Naive B cell (primary cell): Measurements from ENCODE around the gene SLC2A10. TPM values are rescaled to one million over a fixed set of nuclear protein-coding genes. Genes with fewer than 3 reads are reported as not detected.
A peak's percentile ranks its signal among the peaks of the same experiment; 100 is the strongest.

Experiments
- ATAC-seq, 2 donors: fragments of 150-1000 bp; cut with Tn5 transposase; 2 replicates each; pipeline ENCODE4 v1.10.0; 2021; ENCODE audit warnings: low read depth in 2 of 2, mild to moderate bottlenecking in 2 of 2, moderate library complexity in 2 of 2
- DNase-seq: peaks from one replicate; pipeline ENCODE4 v3.0.0; 2022
- H3K27ac Mint-ChIP-seq, 6 donors: one replicate each; pipeline ENCODE4 v1.8.0; 2020 to 2022; ENCODE audit warnings: mild to moderate bottlenecking in 6 of 6, mixed read lengths in 6 of 6, moderate library complexity in 5 of 6, inconsistent platforms in 2 of 6
- H3K27me3 Mint-ChIP-seq, 3 donors: one replicate each; pipeline ENCODE4 v1.8.0; 2021 to 2022; ENCODE audit warnings: mixed read lengths in 3 of 3, mild to moderate bottlenecking in 1 of 3
- H3K36me3 Mint-ChIP-seq, 2 donors: one replicate each; pipeline ENCODE4 v1.8.0; 2020 to 2022; ENCODE audit warnings: mixed read lengths in 2 of 2, inconsistent platforms in 1 of 2, mild to moderate bottlenecking in 1 of 2
- H3K4me1 Mint-ChIP-seq, 3 donors: one replicate each; pipeline ENCODE4 v1.8.0; 2020 to 2022; ENCODE audit warnings: mixed read lengths in 3 of 3, inconsistent platforms in 1 of 3, mild to moderate bottlenecking in 1 of 3, moderate library complexity in 1 of 3
- H3K4me3 Mint-ChIP-seq, 8 donors: one replicate each; pipeline ENCODE4 v1.8.0; 2020 to 2022; ENCODE audit warnings: mild to moderate bottlenecking in 8 of 8, mixed read lengths in 8 of 8, moderate library complexity in 8 of 8, inconsistent platforms in 2 of 8
- H3K9me3 Mint-ChIP-seq, 7 donors: one replicate each; pipeline ENCODE4 v1.8.0; 2020 to 2022; ENCODE audit warnings: mixed read lengths in 7 of 7, mild to moderate bottlenecking in 5 of 7, inconsistent platforms in 2 of 7, moderate library complexity in 1 of 7
- polyA plus RNA-seq, 6 donors: library from polyadenylated mRNA; unstranded; fragments of 300-500 nt; fragmentation: Illumina TruSeq; gene quantifications; one replicate each; pipeline ENCODE4 v1.2.3, GENCODE V29; 2021; ENCODE audit warnings: low read depth in 6 of 6

Gene SLC2A10
- polyA plus RNA-seq, 6 donors from 2014 or later: not detected

DNA sequence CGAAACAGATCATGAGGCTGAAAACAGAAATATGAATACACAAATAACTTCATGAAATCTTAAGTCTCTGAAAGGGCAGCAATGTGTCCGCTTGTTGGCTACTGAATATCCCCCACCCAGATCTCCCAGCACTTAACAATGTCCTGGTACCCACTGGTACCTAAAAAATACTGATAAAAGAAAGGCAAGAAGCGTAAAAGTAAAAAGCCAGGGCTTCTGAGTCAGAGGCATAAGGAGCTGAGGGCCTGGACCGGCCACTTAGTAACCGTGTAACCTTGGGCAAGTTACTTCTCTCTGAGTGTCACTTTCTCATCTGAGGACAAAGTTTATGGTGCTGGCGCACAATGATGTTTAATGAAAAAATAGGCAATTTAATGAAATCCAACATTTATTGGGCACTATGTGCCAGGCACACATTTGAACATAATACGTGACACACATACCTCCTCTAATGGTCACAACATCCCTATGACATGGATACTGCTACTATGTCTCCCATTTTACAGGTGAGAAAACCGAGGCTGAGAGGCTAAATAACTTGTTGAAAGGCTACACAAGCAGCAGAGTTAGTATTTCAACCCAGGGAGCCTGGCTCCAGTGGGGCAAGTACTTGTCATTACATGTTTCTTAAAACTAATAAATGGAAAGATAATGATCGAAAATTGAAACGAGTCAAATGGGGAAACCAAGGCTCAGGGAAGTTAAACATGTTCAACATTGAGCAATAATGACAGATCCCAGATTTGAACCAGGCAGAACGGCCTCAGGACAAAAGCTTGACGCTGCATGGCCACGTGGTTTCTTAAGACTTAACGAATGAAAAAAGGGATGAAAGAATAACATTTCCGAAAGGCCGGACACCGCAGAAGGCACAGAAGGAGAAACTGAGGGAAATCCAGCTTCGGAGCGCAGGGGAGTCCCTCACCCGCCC is 21.0 kb upstream of the SLC2A10 start:
- H3K4me3 Mint-ChIP-seq: peak overlapping the region; percentile 91 to 100 (median 97)
- no peaks in the 10 kb centered on the region for H3K27me3 Mint-ChIP-seq
- peak overlapping the region; percentile 51 to 96 (median 94) for H3K27ac Mint-ChIP-seq
- H3K4me1 Mint-ChIP-seq: peaks cover 36 to 46% (median 39%) of the 10 kb centered on the region in 3 donors
- ATAC-seq (no peak), DNase-seq (no peak)
- no peaks in the 10 kb centered on the region for H3K9me3 Mint-ChIP-seq
- H3K36me3 Mint-ChIP-seq: peaks cover 5 to 9% of the 10 kb centered on the region in 2 donors

GRCh38 chr20:46689082-46689753 is 20.2 kb upstream of the SLC2A10 start, which contains the start of gene TP53RK:
Gene TP53RK (minus strand): TSS chr20:46689444. CDS start chr20:46689414, 30 bp downstream.
- Mint-ChIP-seq H3K4me3 (peak within 1 kb of the TSS; percentile 91 to 100 (median 97)), H3K27me3 (no peaks in the 10 kb centered on the region), H3K4me1 (peaks cover 28 to 41% (median 30%) of the 10 kb centered on the region in 3 donors), H3K27ac (peak within 1 kb of the TSS; percentile 91 to 100 (median 96)), H3K9me3 (peaks cover 0 to 1% (median 0%) of the 10 kb centered on the region in 7 donors), H3K36me3 (peaks cover 2 to 5% of the 10 kb centered on the region in 2 donors)
- peak; percentile 91 for ATAC-seq
- peak; percentile 95 for DNase-seq

- Mint-ChIP-seq H3K36me3 (peaks cover 0 to 5% of the 10 kb centered on the region in 2 donors), H3K27ac (peak overlapping the region; percentile 91 to 100 (median 96)), H3K4me1 (peaks cover 28 to 46% (median 34%) of the 10 kb centered on the region in 3 donors), H3K9me3 (peaks cover 0 to 3% (median 0%) of the 10 kb centered on the region in 7 donors), H3K27me3 (no peaks in the 10 kb centered on the region), H3K4me3 (peak overlapping the region; percentile 91 to 100 (median 97))
- DNase-seq (no peak), ATAC-seq (no peak)
These were observed 19.7 kb upstream of the SLC2A10 start for GRCh38 chr20:46689754-46690085.

DNA sequence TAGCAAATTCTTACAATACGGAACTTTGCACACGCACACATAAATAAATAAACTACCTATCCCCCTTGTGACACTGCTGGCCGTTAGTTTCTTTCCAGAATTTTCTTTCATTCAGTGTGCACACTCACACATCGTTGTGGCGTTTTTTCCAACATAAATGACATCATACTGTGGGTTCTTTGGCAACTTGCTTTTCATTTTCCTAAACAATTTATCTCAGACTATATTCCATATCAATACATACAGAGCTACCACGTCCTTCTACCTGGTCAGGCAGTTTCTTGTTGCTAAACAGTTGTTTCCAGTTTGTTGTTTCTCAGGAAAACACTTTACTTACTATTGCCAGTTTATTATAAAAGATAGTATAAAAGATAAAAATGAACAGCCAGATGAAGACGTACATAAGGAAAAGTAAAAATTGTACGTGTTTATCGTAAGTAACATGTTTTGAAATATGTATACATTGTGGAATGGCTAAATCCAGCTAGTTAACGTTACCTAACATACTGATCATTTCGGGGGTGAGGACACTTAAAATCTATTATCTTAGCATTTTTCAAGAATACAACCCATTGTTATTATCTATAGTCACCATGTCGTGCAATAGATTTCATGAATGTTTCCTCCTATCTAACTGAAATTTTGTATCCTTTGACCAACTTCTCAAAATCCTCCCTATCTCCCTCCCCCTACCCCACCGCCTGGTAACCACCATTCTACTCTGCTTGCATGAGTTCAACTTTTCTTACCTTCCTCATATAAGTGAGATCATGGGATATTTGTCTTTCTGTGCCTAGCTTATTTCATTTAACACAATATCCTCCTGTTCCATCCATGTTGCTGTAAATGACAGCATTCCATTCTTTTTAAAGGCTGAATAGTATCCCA is 19.0 kb upstream of the SLC2A10 start:
- Mint-ChIP-seq H3K4me1 (peaks cover 24 to 42% (median 28%) of the 10 kb centered on the region in 3 donors), H3K4me3 (peak overlapping the region in 7 of 8 donors; percentile 75 to 100 (median 96)), H3K36me3 (no peaks in the 10 kb centered on the region), H3K27ac (peak overlapping the region in 5 of 6 donors; percentile 92 to 100 (median 97)), H3K27me3 (no peaks in the 10 kb centered on the region), H3K9me3 (peaks cover 0 to 3% (median 0%) of the 10 kb centered on the region in 7 donors)
- ATAC-seq: no peak
- no peak for DNase-seq

- H3K4me3 Mint-ChIP-seq: peak overlapping the region in 2 of 8 donors; percentile 43 to 98
- H3K4me1 Mint-ChIP-seq: peaks cover 24 to 37% (median 28%) of the 10 kb centered on the region in 3 donors
- no peak overlapping the region for H3K27ac Mint-ChIP-seq
- DNase-seq (no peak), ATAC-seq (no peak)
- H3K9me3 Mint-ChIP-seq: peaks cover 0 to 3% (median 0%) of the 10 kb centered on the region in 7 donors
- H3K27me3 Mint-ChIP-seq: peaks cover 0 to 5% (median 2%) of the 10 kb centered on the region in 3 donors
- no peaks in the 10 kb centered on the region for H3K36me3 Mint-ChIP-seq
These were observed 18.3 kb upstream of the SLC2A10 start for GRCh38 chr20:46691196-46691595.

- ATAC-seq (no peak), DNase-seq (no peak)
- Mint-ChIP-seq H3K4me1 (peaks cover 5 to 11% (median 9%) of the 10 kb centered on the region in 3 donors), H3K9me3 (peaks cover 0 to 4% (median 0%) of the 10 kb centered on the region in 7 donors), H3K36me3 (no peaks in the 10 kb centered on the region), H3K27me3 (peaks cover 11 to 19% (median 15%) of the 10 kb centered on the region in 3 donors), H3K27ac (no peak overlapping the region), H3K4me3 (peak overlapping the region in 1 of 8 donors; percentile 16)
These were observed 15.0 kb upstream of the SLC2A10 start for GRCh38 chr20:46694484-46694883.

DNA sequence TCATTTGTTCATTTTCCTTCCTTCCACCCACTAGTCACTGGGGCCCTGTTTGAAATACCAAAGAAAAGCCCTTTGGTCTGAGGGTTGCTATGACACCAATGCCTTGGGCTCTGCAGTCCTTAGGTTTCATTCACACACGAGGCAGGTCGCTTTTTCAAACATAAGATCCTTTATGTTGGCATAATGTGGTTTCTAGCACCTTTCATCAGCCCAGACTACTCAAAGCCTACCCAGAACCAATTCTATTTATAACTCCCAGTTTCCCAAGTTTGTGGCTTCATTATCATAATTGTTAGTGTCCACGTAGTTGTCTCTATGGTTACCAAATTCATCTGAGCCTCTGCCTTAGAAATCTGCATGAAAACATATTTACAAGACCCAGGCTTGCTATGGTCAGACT is 13.6 kb upstream of the SLC2A10 start:
- H3K4me1 Mint-ChIP-seq: peaks cover 0 to 7% (median 5%) of the 10 kb centered on the region in 3 donors
- H3K9me3 Mint-ChIP-seq: peaks cover 0 to 6% (median 2%) of the 10 kb centered on the region in 7 donors
- DNase-seq: no peak
- H3K4me3 Mint-ChIP-seq: no peak overlapping the region
- H3K27me3 Mint-ChIP-seq: peaks cover 15 to 33% (median 27%) of the 10 kb centered on the region in 3 donors
- peaks cover 0 to 4% of the 10 kb centered on the region in 2 donors for H3K36me3 Mint-ChIP-seq
- no peak for ATAC-seq
- no peak overlapping the region for H3K27ac Mint-ChIP-seq

DNA sequence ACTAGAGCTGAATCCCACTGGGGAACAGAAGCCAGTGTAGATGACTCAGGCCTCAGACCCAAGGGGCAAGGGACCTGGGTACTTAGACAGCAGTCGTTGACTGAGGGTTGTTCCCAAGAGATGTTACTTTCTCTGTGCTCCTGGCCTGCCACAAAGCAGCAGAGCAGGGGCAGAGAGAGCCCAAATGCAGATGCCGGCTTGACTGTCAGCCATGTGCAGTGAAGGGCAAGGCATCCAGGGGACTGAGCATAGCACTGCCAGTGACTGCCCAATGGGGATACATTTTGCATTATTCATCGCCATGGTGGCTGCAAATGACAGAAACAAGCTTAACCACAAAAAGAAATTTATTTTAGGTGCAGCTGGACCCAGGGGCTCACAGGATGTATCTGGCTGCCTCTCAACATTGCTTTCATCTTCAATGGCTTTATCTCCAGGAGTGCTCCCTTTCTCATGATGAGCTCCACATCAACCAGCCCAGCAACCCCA is 12.6 kb upstream of the SLC2A10 start:
- Mint-ChIP-seq H3K4me1 (peaks cover 0 to 7% (median 5%) of the 10 kb centered on the region in 3 donors), H3K9me3 (peaks cover 0 to 6% (median 2%) of the 10 kb centered on the region in 7 donors), H3K27me3 (peaks cover 15 to 36% (median 27%) of the 10 kb centered on the region in 3 donors), H3K27ac (no peak overlapping the region), H3K4me3 (no peak overlapping the region), H3K36me3 (peaks cover 0 to 4% of the 10 kb centered on the region in 2 donors)
- ATAC-seq (no peak), DNase-seq (no peak)

- Mint-ChIP-seq H3K4me3 (no peak overlapping the region), H3K4me1 (peaks cover 0 to 7% (median 5%) of the 10 kb centered on the region in 3 donors), H3K9me3 (peaks cover 0 to 6% (median 2%) of the 10 kb centered on the region in 7 donors), H3K36me3 (peaks cover 0 to 4% of the 10 kb centered on the region in 2 donors), H3K27ac (no peak overlapping the region), H3K27me3 (peaks cover 23 to 39% (median 33%) of the 10 kb centered on the region in 3 donors)
- ATAC-seq: no peak
- no peak for DNase-seq
These were observed 10.7 kb upstream of the SLC2A10 start for GRCh38 chr20:46698788-46699187.

DNA sequence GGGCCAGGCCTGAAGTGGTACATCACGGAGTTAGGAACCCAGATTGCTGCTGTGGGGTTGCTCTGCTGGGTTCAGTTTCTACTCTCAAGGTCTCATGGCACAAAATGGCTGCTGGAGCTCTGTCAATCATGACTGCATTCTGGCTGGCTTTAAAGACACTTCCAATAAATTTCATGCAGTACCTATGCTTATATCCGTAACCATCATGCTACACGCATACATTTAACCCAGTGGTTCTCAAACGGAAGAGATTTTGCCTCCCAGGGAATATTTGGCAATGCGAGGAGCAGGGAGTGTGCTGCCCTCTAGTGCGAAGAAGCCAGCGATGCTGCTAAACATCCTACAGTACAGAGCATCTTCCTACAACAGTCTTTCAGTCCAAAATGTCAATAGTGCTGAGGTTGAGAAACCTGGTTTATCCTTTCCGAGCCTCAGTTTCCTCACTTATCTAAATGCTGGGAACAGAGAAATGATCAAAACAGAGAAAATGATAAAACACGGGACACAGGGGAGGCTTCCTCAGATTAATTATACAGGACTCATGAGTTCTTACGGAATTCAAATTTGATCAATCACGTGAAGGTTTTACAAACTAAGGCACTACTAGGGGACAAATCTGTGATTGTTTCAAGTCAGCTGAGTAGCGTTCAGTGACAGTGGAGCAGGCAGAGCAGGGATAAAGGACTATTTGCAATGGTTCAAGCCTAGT is 9.6 kb upstream of the SLC2A10 start:
- no peak overlapping the region for H3K4me3 Mint-ChIP-seq
- ATAC-seq (no peak), DNase-seq (no peak)
- peak overlapping the region in 1 of 6 donors; percentile 80 for H3K27ac Mint-ChIP-seq
- peaks cover 0 to 4% (median 2%) of the 10 kb centered on the region in 7 donors for H3K9me3 Mint-ChIP-seq
- no peaks in the 10 kb centered on the region for H3K4me1 Mint-ChIP-seq
- H3K27me3 Mint-ChIP-seq: peaks cover 32 to 45% (median 43%) of the 10 kb centered on the region in 3 donors
- peaks cover 0 to 4% of the 10 kb centered on the region in 2 donors for H3K36me3 Mint-ChIP-seq

DNA sequence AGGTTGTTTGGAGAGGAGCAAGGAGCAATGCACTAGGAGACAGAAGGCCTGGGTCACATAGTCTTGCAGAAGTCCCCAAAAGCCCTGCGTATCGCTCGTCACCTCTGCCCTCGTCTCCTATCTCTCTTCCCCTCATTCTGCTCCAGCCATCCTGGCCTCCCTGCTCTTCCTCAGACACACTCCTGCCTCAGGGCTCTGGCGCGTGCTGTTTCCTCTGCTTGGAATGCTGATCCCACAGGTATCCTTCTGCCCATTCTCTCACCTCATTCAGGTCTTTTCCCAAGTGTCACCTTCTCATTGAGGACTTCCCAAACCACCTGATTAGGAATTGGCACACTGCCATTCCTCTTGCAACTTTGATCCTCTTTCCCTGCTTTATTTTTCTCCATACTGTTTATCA is 9.0 kb upstream of the SLC2A10 start:
- DNase-seq (no peak), ATAC-seq (no peak)
- Mint-ChIP-seq H3K9me3 (peaks cover 0 to 6% (median 4%) of the 10 kb centered on the region in 7 donors), H3K4me1 (no peaks in the 10 kb centered on the region), H3K27me3 (peaks cover 33 to 50% (median 45%) of the 10 kb centered on the region in 3 donors), H3K27ac (peak overlapping the region in 2 of 6 donors; percentile 80 to 81), H3K4me3 (peak overlapping the region in 1 of 8 donors; percentile 30), H3K36me3 (peaks cover 0 to 4% of the 10 kb centered on the region in 2 donors)

DNA sequence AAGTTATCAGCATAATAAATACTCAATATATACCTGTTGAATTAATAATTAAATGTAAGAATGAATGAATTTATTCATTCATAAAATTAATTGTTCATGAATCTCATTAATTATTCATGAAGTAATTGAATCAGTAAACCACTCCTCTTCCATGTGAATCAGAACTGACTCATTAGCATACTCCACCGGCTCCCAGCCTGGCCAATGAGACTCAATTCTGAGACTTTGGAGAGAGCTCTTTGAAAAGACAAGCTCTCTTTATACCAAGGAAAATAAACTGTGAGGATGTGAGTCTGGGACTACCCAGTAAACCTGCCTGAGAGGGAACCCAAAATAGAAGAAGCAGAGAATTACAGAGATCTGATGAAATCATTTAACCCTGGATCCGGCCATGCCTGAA is 8.4 kb upstream of the SLC2A10 start:
- peaks cover 0 to 9% (median 4%) of the 10 kb centered on the region in 7 donors for H3K9me3 Mint-ChIP-seq
- H3K4me1 Mint-ChIP-seq: no peaks in the 10 kb centered on the region
- no peak overlapping the region for H3K27ac Mint-ChIP-seq
- H3K27me3 Mint-ChIP-seq: peaks cover 29 to 50% (median 45%) of the 10 kb centered on the region in 3 donors
- H3K4me3 Mint-ChIP-seq: no peak overlapping the region
- peaks cover 0 to 5% of the 10 kb centered on the region in 2 donors for H3K36me3 Mint-ChIP-seq
- DNase-seq (no peak), ATAC-seq (no peak)
